RPMI7951 (cell line): ENCODE results near the gene CCL22. TPM values are rescaled to one million over a fixed set of nuclear protein-coding genes. Genes with fewer than 3 reads are reported as not detected.

Source experiments
- DNase-seq: peaks from one replicate; pipeline ENCODE4 v3.0.0-alpha.2; 2012; ENCODE audit warnings: low read depth
- total RNA-seq: library from RNA; depleted of rRNA; stranded (reverse); fragments of >200 nt; shearing (Covaris generic); gene quantifications from 2 replicates; pipeline ENCODE4 v1.2.3, GENCODE V29; 2014

The CCL22 gene
- total RNA-seq, 1 experiment from 2014 or later: not detected

DNA sequence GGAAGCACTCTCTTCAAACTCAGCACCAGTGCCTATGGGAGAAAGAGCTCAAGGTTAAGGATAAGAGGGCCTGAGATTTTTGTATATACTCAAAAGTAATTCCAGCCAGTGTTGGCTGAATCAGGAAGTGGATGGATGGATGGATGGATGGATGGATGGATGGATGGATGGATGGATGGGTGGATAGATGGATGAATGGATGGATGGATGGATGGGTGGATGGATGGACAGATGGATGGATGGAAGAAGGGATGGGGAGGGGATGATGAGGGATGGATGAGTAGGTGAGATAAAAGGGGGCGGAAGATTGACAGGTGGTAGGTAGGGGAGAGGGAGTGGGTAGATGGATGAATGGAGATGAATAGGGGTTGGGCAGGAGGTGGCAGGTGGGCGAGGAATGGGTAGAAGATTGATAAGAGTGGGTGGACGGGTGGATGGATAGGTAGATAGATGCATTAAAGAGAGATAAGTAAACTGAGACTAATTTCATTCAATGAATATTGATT, 17.8 kb downstream of the CCL22 start:
- DNase-seq: no peak

DNA sequence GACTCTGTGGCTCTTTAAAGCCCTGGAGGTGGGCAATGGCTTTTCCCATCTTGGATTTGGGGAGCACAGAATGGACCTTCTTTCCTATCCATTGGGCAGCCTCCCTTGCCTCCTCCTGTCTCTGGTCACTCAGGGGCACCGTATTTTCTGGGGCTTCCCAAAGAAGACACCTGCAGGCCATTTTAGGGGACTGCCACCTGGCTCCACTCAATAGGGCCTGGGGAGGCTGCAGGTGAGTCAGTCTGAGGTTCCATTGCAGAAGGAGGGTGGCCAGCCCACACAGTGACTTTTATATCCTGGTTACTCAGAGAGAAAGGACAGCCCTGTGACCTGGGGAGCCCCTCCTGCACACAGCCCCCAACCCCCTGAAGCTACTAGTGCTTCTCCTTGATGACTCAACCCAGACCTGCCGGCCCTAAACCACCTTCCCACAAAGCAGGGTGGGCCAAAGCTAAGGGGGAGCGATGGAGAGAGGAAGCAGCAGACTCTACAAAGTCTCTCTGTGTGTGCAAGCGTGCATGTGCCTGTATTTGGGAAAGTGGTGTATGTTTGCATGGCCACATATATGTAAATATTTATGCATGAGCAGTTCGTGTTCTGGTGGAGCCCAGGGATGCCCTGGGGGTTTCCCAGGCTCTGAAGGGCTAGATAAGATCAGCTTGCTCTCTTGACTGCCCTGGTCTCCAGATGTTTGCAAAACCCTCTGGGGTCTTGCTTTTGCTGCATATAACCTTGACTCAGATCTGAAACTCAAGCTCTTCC, 18.7 kb downstream of the CCL22 start:
- peak; percentile 87 for DNase-seq

DNA sequence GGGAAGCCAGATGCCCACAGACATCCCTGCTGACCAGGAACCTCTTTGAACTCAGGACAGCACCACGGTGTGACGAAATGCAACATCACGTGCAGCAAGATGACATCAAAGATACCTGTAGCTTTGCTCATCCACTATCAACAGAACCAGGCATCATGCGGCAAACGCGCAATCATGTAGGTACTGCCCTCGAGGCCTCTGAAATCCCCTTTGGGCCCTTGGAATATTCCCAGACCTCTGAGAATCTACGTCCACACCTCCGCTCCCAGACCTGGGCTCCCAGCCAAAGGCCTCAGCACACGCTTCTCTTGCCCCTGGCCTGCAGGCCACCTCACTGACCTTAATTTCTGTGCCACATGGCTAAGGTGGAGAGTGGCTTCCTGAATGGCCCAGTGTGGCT, 21.0 kb downstream of the CCL22 start:
- peak; percentile 58 for DNase-seq

DNA sequence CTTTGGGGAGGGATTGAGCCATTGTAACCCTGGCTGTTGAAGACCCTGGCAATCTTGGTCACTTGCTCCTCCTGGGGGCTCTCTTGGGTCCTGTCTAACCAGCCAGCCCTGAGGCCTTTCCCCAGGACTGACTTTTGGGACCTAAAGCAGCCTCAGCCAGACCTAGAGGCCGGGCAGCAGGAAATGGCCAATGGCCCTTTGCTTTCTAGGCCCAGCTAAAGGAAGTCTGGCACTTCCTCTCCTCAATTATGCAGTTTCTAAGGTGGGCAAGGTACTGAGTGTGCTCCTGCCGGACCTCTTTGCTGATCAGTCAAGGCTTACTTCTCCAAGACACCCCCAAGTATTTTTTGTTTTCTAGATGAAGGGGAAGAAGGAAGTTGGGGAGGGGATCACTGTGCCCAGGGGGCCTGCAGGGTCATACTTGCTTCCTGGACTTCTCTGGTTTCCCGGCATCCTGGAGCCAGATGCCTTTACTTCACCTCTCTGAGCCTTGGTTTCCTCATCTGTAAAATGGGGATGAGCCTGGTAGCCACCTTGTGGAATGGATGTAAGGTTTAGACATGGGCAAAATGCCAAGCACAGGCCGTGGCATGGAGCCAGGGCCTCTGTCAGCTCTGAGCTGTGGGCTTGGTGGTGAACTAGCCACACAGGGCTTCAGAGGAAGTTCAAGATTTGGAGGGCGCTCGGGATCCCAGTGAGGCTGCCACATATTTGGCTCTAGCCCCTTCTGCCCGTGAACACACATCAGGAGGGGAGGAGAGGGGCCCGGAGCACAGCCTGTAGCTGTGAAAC, 22.3 kb downstream of the CCL22 start:
- DNase-seq: peak; percentile 30

DNA sequence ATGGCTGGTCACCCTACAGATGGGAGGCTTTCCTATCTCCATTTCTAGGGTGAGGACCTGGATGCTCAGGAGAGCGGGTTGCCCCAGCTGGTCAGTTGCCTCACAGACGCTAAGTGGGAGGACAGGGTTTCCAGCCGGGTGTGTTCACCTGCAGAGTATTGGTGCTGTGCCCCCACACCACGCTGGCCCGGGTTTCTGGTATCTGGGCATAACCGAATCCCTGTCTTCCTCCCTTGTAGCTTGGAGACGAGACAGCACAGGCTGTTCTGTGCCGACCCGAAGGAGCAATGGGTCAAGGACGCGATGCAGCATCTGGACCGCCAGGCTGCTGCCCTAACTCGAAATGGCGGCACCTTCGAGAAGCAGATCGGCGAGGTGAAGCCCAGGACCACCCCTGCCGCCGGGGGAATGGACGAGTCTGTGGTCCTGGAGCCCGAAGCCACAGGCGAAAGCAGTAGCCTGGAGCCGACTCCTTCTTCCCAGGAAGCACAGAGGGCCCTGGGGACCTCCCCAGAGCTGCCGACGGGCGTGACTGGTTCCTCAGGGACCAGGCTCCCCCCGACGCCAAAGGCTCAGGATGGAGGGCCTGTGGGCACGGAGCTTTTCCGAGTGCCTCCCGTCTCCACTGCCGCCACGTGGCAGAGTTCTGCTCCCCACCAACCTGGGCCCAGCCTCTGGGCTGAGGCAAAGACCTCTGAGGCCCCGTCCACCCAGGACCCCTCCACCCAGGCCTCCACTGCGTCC, 23.4 kb downstream of the CCL22 start:
- DNase-seq: no peak

DNA sequence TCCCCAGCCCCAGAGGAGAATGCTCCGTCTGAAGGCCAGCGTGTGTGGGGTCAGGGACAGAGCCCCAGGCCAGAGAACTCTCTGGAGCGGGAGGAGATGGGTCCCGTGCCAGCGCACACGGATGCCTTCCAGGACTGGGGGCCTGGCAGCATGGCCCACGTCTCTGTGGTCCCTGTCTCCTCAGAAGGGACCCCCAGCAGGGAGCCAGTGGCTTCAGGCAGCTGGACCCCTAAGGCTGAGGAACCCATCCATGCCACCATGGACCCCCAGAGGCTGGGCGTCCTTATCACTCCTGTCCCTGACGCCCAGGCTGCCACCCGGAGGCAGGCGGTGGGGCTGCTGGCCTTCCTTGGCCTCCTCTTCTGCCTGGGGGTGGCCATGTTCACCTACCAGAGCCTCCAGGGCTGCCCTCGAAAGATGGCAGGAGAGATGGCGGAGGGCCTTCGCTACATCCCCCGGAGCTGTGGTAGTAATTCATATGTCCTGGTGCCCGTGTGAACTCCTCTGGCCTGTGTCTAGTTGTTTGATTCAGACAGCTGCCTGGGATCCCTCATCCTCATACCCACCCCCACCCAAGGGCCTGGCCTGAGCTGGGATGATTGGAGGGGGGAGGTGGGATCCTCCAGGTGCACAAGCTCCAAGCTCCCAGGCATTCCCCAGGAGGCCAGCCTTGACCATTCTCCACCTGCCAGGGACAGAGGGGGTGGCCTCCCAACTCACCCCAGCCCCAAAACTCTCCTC, 24.1 kb downstream of the CCL22 start:
- no peak for DNase-seq

DNA sequence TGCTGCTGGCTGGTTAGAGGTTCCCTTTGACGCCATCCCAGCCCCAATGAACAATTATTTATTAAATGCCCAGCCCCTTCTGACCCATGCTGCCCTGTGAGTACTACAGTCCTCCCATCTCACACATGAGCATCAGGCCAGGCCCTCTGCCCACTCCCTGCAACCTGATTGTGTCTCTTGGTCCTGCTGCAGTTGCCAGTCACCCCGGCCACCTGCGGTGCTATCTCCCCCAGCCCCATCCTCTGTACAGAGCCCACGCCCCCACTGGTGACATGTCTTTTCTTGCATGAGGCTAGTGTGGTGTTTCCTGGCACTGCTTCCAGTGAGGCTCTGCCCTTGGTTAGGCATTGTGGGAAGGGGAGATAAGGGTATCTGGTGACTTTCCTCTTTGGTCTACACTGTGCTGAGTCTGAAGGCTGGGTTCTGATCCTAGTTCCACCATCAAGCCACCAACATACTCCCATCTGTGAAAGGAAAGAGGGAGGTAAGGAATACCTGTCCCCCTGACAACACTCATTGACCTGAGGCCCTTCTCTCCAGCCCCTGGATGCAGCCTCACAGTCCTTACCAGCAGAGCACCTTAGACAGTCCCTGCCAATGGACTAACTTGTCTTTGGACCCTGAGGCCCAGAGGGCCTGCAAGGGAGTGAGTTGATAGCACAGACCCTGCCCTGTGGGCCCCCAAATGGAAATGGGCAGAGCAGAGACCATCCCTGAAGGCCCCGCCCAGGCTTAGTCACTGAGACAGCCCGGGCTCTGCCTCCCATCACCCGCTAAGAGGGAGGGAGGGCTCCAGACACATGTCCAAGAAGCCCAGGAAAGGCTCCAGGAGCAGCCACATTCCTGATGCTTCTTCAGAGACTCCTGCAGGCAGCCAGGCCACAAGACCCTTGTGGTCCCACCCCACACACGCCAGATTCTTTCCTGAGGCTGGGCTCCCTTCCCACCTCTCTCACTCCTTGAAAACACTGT, 25.0 kb downstream of the CCL22 start:
- DNase-seq: peak; percentile 63

DNA sequence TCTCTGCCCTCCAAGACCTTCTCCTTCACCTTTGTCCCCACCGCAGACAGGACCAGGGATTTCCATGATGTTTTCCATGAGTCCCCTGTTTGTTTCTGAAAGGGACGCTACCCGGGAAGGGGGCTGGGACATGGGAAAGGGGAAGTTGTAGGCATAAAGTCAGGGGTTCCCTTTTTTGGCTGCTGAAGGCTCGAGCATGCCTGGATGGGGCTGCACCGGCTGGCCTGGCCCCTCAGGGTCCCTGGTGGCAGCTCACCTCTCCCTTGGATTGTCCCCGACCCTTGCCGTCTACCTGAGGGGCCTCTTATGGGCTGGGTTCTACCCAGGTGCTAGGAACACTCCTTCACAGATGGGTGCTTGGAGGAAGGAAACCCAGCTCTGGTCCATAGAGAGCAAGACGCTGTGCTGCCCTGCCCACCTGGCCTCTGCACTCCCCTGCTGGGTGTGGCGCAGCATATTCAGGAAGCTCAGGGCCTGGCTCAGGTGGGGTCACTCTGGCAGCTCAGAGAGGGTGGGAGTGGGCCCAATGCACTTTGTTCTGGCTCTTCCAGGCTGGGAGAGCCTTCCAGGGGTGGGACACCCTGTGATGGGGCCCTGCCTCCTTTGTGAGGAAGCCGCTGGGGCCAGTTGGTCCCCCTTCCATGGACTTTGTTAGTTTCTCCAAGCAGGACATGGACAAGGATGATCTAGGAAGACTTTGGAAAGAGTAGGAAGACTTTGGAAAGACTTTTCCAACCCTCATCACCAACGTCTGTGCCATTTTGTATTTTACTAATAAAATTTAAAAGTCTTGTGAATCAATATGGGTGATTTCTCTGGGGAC, 25.9 kb downstream of the CCL22 start:
- DNase-seq: no peak

DNA sequence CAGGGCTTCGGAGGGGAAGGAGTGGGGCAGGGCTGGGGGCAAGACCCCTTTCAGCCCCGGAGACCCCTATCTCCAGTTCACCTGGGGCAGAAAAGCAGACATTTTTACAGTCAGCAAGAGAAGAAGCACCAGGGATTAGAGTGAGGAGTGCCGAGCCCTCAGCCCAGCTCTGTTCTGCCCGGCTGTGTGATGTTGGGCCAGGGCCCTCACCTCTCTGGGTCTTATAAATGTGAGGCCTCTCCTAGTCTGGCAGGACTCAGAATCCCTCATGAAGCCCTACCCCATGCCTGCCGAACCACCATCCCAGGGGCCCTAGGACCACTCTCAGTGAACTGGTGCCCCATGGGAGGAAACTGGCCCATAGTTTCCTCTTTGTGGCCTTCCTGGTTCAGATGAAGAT, 26.5 kb downstream of the CCL22 start:
- DNase-seq: no peak

DNA sequence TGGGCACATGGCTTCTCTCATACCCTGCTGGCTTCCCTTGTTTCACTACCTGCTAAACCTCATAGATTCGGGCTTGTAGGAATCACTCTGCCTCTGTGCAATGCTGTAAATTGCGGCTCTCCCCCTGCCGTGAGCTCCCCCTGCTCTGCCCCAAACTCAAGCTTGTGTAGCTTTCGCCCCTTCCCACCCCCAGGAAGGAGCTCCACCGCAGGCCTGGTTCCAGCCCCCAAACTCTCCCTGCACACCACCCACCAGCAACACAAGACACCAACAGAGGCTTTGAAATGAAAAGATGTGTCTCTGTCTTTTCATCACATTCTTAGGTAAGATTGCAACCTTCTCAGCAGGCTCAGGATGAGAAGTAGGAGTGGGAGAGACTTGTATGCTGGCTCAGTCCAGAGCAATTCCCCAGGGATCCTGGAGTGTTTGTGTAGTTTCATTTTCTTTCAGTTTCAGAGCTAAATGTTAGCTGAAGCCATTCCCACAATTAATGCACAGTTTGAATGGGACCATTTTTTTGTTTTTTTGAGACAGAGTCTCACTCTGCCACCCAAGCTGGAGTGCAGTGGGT, 27.9 kb downstream of the CCL22 start:
- peak; percentile 32 for DNase-seq

DNA sequence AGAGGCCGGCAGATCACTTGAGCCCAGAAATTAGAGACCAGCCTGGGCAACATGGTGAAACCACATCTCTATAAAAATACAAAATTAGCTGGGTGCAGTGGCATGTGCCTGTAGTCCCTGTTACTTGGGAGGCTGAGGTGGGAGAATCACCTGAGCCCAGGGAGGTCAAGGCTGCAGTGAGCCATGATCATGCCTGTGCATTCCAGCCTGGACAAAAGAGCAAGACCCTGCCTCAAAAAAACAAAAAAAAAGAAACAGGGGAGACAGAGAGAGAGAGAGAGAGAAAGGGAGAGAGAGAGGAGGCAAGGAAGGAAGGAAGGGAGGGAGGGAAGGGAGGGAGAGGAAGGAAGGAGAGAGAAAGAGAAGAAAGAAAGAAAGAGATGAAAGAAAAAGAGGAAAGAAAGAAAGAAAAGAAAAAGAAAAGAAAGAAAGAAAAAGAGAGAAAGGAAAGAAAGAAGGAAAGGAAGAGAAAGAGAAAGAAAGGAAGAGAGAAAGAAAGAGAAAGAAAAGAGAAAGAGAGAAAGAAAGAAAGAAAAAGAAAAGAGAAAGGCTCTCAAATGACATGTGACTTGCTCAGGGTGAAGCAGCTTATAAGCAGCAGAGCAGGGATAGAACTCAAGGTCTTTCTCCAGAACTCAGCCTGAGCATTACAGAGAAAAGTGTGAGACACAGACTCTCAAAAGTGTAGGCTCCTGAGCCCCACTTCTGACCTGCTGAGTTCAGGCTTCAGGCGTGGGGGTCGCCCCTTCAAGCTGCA, 29.2 kb downstream of the CCL22 start:
- no peak for DNase-seq

DNA sequence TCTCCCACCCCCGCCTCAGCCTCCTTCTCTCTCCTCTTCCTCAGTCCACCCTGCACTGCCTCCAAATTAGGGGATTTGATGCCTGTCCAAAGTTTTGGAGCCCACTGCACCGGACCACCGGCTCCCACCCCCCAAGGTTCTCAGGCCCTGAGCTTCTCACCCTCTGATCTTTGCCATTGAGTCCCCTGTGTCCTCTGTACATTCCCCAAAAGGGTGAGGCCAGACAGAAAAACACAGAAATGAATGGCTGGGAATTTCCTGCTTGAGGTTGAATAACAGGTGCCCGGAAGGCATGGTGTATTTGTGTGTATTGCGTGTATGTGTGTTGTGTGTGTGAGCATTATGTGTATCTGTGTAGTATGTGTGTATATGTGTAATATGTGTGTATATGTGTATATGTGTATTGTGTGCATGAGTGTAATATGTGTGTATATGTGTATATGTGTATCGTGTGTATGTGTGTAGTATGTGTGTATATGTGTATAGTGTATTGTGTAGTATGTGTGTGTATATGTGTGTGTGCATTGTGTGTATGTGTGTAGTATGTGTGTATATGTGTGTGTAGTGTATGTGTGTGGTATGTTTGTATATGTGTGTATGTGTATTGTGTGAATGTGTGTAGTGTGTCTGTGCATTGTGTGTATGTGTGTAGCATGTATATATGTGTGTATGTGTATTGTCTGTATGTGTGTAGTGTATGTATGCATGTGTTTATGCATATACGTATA, 29.9 kb downstream of the CCL22 start:
- no peak for DNase-seq

DNA sequence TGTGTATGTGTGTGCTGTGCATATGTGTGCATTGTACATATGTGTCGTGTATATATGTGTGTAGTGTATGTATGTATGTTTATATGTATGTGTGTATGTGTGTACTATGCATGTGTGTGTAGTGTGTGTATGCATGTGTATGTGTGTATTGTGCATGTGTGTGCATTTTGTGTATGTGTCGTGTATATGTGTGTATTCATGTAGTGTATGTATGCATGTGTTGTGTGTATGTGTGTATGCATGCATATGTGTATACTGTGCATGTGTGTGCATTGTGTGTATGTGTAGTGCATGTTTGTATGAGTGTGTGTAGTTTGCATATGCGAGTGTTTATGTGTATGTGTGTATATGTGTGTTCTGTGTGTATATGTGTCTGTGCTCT, 30.5 kb downstream of the CCL22 start:
- DNase-seq: no peak

DNA sequence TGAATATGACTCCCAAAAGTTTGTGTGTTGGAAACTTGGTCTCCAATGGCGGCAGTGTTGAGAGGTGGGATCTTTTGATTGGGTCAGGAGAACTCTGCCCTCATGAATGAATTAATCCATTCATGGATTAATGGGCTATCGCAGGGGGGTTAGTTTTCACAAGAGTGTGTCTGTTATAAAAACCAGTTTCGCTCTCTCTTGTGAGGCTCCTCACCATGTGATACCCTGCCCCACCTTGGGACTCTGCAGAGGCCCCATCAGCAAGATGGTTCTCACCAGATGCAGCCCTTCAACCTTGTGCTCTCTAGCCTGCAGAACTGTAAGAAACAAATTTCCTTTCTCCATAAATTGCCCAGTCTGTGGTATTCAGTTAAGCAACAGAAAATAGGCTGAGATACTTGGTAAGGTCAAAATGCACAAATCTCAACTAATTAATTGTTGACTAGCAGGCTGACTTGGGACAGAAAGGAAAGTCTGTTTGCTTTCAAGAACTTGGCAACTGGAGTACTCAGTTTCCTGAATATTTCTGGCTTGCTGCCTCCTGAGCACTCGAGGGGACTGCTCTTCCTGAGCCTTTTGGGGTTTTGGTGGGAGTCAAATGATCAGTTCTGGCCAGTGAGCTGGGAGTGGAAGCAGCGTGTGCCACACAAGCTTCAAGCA, 32.2 kb downstream of the CCL22 start:
- no peak for DNase-seq

DNA sequence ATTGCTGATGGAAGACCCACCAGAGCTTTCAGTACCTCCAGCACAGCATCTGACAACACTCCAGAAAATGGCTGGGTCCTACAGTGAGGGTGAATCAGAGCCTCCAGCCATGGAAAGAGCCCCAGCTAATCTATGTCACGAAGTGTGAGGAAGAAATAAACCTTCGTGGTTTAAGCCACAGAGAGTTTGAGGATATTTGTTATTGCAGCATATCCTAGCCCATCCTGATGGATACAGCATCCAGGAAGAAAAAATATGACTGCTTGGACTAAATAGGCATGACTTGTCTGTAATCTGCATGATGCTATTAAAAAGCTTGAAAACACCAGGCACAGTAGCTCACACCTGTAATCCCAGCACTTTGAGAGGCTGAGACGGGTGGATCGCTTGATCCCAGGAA, 32.7 kb downstream of the CCL22 start:
- DNase-seq: no peak

DNA sequence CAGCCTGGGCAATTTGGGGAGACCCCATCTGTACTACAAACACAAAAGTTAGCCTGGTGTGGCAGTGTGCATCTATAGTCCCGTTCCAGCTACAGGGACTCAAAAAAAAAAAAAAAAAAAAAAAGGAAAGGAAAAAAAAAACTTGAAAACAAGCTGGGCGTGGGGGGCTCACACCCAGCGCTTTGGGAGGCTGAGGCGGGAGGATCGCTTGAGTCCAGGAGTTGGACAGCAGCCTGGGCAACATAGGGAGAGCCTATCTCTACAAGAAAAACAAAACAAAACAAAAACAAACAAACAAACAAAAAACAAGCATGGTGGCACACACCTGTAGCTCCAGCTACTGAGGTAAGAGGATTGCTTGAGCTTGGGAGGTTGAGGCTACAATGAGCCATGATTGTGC, 33.1 kb downstream of the CCL22 start:
- no peak for DNase-seq

DNA sequence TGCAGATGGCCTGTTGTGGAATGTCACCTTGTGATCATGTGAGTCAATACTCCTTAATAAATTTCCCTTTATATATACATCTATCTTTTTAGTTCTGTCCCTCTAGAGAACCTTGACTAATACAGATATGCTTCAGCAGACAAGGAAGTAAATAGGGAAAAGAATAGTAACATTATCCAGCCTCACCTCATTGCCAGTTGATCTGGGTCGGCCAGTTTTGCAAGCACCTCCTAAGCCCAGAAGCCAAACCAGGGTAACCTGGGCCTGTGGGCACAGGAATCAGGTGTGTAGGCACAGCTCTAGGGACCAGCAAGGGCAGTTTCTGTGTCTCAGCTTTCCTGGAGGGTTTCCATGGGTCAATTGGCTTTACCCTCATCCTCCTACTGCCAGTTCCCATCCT, 34.1 kb downstream of the CCL22 start:
- DNase-seq: no peak
